ENCODE data around the gene POU2F3. TPM values are rescaled to one million over a fixed set of nuclear protein-coding genes. Genes with fewer than 3 reads are reported as not detected.

POU2F3 gene
- total RNA-seq, 1 donor from 2014 or later, result not detected

DNA sequence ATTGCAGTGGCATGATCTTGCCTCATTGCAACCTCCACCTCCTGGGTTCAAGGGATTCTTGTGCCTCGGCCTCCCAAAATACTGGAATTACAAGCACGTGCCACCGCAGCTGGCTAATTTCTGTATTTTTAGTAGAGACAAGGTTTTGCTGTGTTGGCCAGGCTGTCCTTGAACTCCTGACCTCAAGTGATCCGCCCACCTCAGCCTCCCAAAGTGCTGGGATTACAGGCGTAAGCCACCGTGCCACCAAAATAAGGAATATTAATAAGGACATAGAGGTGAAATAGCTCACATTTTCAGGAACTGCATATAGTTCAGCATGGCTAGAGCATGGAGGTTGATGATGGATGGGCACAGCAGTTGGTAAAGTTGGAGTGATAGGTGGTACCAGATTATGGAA lies 117.7 kb downstream of the POU2F3 start:
- Mint-ChIP-seq H3K27me3 (ENCODE audit: unreplicated experiment) (peaks cover 3% of the 10 kb centered on the region), H3K4me1 (ENCODE audit: low read depth, unreplicated experiment) (peaks cover 10% of the 10 kb centered on the region), H3K4me3 (ENCODE audit: unreplicated experiment) (no peak overlapping the region), H3K36me3 (ENCODE audit: unreplicated experiment) (no peaks in the 10 kb centered on the region), H3K9me3 (ENCODE audit: unreplicated experiment) (peaks cover 5% of the 10 kb centered on the region), H3K27ac (ENCODE audit: unreplicated experiment) (no peak overlapping the region)
- DNase-seq, result no peak
- TF ChIP-seq, protein P1, sequence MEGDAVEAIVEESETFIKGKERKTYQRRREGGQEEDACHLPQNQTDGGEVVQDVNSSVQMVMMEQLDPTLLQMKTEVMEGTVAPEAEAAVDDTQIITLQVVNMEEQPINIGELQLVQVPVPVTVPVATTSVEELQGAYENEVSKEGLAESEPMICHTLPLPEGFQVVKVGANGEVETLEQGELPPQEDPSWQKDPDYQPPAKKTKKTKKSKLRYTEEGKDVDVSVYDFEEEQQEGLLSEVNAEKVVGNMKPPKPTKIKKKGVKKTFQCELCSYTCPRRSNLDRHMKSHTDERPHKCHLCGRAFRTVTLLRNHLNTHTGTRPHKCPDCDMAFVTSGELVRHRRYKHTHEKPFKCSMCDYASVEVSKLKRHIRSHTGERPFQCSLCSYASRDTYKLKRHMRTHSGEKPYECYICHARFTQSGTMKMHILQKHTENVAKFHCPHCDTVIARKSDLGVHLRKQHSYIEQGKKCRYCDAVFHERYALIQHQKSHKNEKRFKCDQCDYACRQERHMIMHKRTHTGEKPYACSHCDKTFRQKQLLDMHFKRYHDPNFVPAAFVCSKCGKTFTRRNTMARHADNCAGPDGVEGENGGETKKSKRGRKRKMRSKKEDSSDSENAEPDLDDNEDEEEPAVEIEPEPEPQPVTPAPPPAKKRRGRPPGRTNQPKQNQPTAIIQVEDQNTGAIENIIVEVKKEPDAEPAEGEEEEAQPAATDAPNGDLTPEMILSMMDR (IDR thresholded peaks at IDR 0.05; ENCODE audit: partially characterized antibody, unreplicated experiment), result no peak

DNA sequence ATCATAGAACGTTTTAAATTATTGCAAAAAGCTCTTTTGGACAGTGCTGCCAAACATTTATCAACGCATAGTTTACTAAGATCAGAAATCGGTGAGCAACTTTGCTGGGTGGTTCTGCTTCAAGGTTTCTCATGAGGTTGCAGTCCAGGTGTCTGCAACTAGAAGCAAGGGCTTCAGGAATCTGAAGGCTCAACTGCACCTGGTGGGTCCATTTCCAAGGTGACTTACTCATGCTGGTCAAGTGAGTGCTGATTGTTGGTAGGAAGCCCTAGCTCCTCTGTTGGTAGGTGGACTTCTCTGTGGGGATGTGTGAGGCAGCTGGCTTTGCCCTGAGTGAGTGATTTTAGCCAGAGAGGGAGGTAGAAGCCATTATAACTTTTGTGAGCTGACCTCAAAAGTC lies 118.8 kb downstream of the POU2F3 start:
- no peak overlapping the region for H3K27ac Mint-ChIP-seq (ENCODE audit: unreplicated experiment)
- peaks cover 5% of the 10 kb centered on the region for H3K9me3 Mint-ChIP-seq (ENCODE audit: unreplicated experiment)

DNA sequence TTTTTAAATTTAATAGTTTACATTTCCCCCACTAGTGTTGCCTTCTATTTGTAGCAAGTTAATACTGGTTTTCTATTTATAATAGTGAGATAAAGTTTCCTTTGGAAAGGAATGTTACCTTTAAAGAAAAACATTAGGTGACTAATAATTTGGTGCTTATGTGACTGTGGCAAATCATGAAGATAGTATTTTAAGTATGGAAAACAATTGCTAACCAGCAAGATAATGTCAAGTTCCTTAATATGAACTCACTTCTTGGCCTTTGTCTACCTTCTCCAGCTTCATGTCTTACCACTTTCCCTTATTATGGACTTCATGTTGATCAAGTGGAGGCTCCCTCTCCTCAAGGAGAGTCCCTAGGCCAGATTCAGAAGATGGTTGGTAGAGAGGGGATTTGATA lies 123.5 kb downstream of the POU2F3 start:
- H3K4me1 Mint-ChIP-seq (ENCODE audit: low read depth, unreplicated experiment), result no peaks in the 10 kb centered on the region
- peaks cover 5% of the 10 kb centered on the region for H3K9me3 Mint-ChIP-seq (ENCODE audit: unreplicated experiment)
- TF ChIP-seq, protein P1 (IDR thresholded peaks at IDR 0.05; ENCODE audit: partially characterized antibody, unreplicated experiment), result no peak
- H3K36me3 Mint-ChIP-seq (ENCODE audit: unreplicated experiment), result no peaks in the 10 kb centered on the region
- H3K27ac Mint-ChIP-seq (ENCODE audit: unreplicated experiment), result no peak overlapping the region
- peaks cover 2% of the 10 kb centered on the region for H3K27me3 Mint-ChIP-seq (ENCODE audit: unreplicated experiment)
- no peak for DNase-seq
- no peak overlapping the region for H3K4me3 Mint-ChIP-seq (ENCODE audit: unreplicated experiment)

More for the DNA sequence above, 118.8 kb downstream of the POU2F3 start:
- H3K27me3 Mint-ChIP-seq (ENCODE audit: unreplicated experiment), result peaks cover 3% of the 10 kb centered on the region
- H3K4me3 Mint-ChIP-seq (ENCODE audit: unreplicated experiment), result no peak overlapping the region
- DNase-seq, result no peak
- no peaks in the 10 kb centered on the region for H3K36me3 Mint-ChIP-seq (ENCODE audit: unreplicated experiment)
- TF ChIP-seq, protein P1 (IDR thresholded peaks at IDR 0.05; ENCODE audit: partially characterized antibody, unreplicated experiment), result no peak
- H3K4me1 Mint-ChIP-seq (ENCODE audit: low read depth, unreplicated experiment), result peaks cover 7% of the 10 kb centered on the region

GRCh38 chr11:120365512-120365911 lies 125.6 kb downstream of the POU2F3 start:
- TF ChIP-seq, protein P1 (IDR thresholded peaks at IDR 0.05; ENCODE audit: partially characterized antibody, unreplicated experiment), result no peak
- no peak for DNase-seq
- H3K36me3 Mint-ChIP-seq (ENCODE audit: unreplicated experiment), result no peaks in the 10 kb centered on the region
- no peaks in the 10 kb centered on the region for H3K27me3 Mint-ChIP-seq (ENCODE audit: unreplicated experiment)
- peaks cover 3% of the 10 kb centered on the region for H3K9me3 Mint-ChIP-seq (ENCODE audit: unreplicated experiment)
- H3K4me1 Mint-ChIP-seq (ENCODE audit: low read depth, unreplicated experiment), result no peaks in the 10 kb centered on the region
- H3K4me3 Mint-ChIP-seq (ENCODE audit: unreplicated experiment), result no peak overlapping the region
- no peak overlapping the region for H3K27ac Mint-ChIP-seq (ENCODE audit: unreplicated experiment)

Other genes with a start within 250 kb of the POU2F3 start
- gene TRIM29, start 102.0 kb upstream of the POU2F3 start, total RNA-seq (ENCODE audit: unreplicated experiment), result not detected
- not detected for gene OAF, start 29.1 kb upstream of the POU2F3 start, total RNA-seq (ENCODE audit: unreplicated experiment)
- gene TLCD5, start 85.2 kb downstream of the POU2F3 start, total RNA-seq (ENCODE audit: unreplicated experiment), result 15.8 TPM
- gene ARHGEF12, start 96.3 kb downstream of the POU2F3 start, total RNA-seq (ENCODE audit: unreplicated experiment), result 40.8 TPM

All from glutamatergic neuron (in vitro differentiated cells).